Measurements from ENCODE around the gene MAP3K19.

GRCh38 chr2:135059577-135059976, 12.3 kb upstream of the MAP3K19 start:
- TF ChIP-seq, protein P1, sequence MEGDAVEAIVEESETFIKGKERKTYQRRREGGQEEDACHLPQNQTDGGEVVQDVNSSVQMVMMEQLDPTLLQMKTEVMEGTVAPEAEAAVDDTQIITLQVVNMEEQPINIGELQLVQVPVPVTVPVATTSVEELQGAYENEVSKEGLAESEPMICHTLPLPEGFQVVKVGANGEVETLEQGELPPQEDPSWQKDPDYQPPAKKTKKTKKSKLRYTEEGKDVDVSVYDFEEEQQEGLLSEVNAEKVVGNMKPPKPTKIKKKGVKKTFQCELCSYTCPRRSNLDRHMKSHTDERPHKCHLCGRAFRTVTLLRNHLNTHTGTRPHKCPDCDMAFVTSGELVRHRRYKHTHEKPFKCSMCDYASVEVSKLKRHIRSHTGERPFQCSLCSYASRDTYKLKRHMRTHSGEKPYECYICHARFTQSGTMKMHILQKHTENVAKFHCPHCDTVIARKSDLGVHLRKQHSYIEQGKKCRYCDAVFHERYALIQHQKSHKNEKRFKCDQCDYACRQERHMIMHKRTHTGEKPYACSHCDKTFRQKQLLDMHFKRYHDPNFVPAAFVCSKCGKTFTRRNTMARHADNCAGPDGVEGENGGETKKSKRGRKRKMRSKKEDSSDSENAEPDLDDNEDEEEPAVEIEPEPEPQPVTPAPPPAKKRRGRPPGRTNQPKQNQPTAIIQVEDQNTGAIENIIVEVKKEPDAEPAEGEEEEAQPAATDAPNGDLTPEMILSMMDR (IDR thresholded peaks at IDR 0.05), result no peak
- no peak for TF ChIP-seq POLR2A (IDR thresholded peaks at IDR 0.05)

Measured in transverse colon (tissue), 3 donors.